ENCODE data around the gene EPS8.

GRCh38 chr12:15769586-15769985 lies 19.6 kb downstream of the EPS8 start:
- TF ChIP-seq CTCF (IDR thresholded peaks at IDR 0.05; ENCODE audit: low read length) (no peak), EZH2 (optimal IDR thresholded peaks at IDR 0.05; ENCODE audit: low read depth, low read length) (no peak), EZH2phosphoT487 (IDR thresholded peaks at IDR 0.05; ENCODE audit: low read length) (no peak)

Data from MM.1S (cell line).